Adipose tissue (tissue), 3 donors: ENCODE results near the gene PIP5KL1. TPM values are rescaled to one million over a fixed set of nuclear protein-coding genes. Genes with fewer than 3 reads are reported as not detected.

Source experiments
- H3K27ac ChIP-seq: one replicate; pipeline ENCODE4 v1.5.1; 2013; ENCODE audit warnings: low read depth, low read length
- WGBS, 3 donors: extraction: QIAGEN DNeasy Blood & Tissue Kit; methylation state at CpG; one replicate each; pipeline ENCODE4 v1.1.7; 2013; 5-methylcytosine and 5-hydroxymethylcytosine counted together
- polyA plus RNA-seq, 3 donors: library from polyadenylated mRNA; stranded (reverse); fragments of 200-250 nt; gene quantifications; one replicate each; pipeline ENCODE4 v1.2.3, GENCODE V29; 2013
- donor health status: healthy with polysubstance abuse.
- donor health status: Bipolar disorder and iron deficiency.
- donor health status: healthy.

Gene PIP5KL1
- polyA plus RNA-seq, 3 donors = 0.22 to 0.74 (median 0.74) TPM

DNA sequence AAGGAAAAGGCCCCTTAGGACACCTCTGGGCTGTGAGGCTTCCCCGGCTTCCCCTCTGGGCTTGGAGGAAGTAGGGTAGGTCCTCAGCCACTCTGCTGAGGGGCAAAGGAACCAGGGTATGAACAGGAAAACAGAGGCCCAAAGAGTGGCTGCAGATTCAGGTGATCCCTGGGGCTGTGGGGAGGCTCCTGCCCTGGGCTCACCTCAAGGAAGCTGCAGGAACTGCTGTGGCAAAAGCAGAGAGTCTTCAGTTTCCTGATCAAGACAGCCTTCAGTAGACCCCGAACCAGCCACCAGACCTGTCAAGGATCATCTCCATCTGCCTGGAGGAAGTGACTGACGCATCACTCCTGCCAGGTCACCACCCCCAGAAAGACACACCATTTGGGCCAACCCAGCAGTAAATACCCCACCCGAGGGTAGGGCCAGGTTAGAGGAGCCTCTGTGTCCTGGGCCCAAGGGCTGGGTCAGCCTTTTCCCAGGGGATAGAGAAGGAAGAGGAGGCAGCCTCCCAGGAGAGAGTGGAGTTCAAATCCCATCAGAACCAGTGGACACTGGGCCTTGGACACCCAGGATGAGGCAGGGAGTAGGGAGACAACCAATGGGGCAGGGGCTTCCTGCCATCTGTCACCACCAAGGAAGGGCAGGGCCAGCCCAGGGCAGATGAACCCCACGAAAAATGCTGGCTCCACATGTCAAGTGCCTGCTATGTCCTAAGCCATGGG is 25.4 kb downstream of the PIP5KL1 start:
- 47 to 71% (median 60%) methylated on average over 5 of the region's 5 CpGs for WGBS, 3 donors

DNA sequence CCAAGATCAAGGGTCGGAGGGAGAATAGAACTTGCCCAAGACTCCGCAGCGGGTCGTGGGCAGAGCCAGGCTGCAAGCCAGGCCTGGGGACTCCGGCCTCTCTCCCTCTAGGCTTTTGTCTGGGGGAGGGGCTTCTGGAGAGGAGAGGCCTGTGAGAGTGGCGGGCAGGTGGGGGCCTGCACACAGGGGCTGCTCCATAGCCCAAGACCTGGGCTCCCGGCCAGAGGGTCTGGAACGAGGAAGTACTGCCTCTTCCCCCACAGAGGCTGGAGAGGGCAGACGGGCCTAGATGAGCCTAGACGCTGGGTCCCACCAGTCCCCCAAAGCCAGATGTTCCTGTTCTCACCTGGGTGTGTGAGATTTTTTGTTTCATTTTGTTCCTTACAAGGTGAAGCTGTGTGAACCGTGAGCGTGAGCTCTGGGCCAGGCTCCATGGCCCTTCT is 26.0 kb downstream of the PIP5KL1 start:
- 18 to 38% (median 19%) methylated on average over 12 of the region's 12 CpGs for WGBS, 3 donors
- peak overlapping the region; percentile 26 for H3K27ac ChIP-seq

More for the DNA sequence above, 25.4 kb downstream of the PIP5KL1 start:
- H3K27ac ChIP-seq = peak overlapping the region; percentile 26

DNA sequence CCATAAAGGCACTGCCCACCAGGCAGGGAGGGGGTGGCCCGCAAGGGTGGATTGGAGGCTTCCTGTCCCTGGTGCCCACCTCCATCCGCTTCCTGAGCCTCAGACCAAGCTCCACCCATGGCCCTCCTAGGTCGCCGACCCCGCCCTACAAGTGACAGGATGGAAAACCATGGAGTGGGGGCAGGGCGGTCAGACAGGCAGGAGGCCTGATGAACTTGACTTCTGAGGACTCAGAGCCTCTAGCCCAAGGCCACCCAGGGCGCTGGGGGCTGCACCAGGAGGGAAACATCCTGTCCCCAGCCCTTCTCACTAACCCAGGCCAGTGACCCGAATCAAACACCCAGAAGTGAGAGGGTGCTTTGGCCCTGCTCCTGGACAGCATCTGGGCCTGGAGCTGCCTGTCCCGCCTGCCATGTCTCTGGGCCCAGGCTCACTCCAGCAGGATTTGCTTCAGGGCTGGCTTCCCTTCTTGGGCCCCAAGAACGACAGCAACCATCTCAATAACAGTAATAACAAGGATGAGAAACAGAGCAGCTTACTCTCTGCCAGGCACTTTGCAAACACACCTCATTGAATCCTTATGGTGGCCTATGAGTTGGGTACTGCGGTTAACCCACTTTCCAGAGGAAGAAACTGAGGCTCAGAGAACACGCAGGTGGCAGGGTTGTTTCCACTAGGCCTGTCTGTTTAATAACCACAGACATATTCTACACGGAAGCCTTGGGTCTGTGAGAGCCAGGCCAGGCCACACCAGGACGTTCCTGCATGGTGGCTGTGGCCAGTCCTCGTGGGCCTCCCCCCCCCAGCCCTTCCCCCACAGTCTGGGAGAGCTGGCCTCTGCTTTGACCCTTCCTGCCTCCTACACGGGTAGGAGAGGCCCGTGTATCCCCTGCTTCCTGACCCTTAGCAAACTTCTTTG is 26.8 kb downstream of the PIP5KL1 start:
- 21 to 50% (median 31%) methylated on average over 17 of the region's 17 CpGs for WGBS, 3 donors
- no peak overlapping the region for H3K27ac ChIP-seq

GRCh38 chr9:127899128-127899943 is 31.2 kb downstream of the PIP5KL1 start, which contains the start of gene ST6GALNAC6:
Gene ST6GALNAC6, minus strand, starts transcription at chr9:127899603. Its CDS starts 1,622 bp downstream, at chr9:127897981.
- WGBS, 3 donors = 1% methylated on average over 40 to 85 of the region's 89 CpGs
- peak within 1 kb of the TSS; percentile 92 for H3K27ac ChIP-seq

DNA sequence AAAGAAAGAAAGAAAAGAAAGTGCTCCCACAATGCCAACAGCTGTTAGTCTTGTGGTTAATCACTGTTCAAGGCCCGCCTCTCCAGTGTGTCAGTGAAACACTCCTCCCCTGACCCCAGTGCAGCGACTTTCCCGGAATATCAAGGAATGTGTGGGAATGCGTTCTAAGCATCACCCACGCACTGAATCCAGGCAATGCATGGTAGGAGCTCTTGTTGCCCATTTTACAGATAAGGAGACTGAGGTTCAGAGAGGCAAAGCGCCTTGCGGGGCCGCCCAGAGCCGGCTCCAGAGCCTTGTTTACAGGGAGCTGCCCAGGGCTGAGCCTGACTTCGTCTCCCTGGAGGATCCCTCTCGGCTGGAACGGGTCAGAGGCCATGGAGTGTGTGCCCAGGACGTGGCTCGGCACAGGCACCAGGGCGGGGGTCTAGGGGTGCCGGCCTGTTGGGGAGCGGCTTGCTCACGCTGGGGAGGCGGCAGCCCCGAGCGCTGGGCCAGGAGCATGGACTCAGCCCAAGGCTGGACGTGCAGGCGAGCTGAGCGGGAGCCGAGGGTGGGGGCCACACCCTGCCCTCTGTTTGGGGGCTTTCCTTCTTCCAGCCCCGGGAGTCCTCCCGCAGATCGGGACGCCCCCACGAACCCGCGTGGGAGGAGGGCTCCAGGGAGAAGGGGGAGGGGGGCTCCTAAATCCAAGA is 32.0 kb downstream of the PIP5KL1 start:
- WGBS, 3 donors = 6 to 13% (median 12%) methylated on average over 30 to 32 of the region's 32 CpGs
- H3K27ac ChIP-seq = peak overlapping the region; percentile 92

GRCh38 chr9:127897193-127897692 is 33.3 kb downstream of the PIP5KL1 start:
- 6 to 13% (median 9%) methylated on average over 17 to 19 of the region's 19 CpGs for WGBS, 3 donors

DNA sequence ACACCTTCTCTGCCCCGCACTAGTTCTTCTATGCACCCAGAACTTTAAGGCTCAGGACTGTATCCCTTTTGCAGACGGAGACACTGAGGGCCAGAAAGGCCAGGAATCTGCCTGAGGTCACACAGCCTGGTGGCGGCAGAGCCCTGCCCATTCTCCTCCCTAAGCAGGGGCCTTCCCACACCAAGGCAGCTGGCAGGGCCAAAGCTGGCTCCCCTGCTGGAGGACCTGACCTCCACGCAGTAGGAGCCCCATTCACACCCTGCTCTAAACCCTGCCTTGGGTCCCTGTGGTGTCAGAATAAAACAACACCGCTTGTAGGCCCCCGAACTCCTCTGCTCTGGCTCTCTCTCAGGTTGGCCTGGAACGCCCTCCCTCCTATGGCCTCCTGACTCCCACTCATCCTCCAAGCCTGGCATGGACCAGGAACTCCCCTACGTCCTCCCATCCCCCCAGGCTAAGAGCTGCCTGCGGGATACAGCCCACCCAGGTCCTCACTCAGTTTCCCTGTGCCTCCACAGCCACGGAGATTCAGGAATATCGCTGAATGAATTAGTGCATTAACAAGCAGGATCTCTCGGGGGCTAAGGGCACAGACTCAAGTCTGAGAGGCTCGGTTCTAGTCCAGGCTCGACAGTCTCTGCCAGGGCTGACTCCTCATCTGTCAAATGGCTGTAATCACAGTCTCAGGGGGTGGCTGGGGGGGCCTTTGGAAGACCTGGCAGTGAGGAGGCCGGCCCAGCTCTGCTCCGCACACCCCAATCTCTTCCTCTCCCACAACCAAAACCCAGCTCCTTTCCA is 34.0 kb downstream of the PIP5KL1 start:
- H3K27ac ChIP-seq = no peak overlapping the region
- WGBS, 3 donors = 52 to 64% (median 54%) methylated on average over 16 of the region's 16 CpGs

More at GRCh38 chr9:127897193-127897692, 33.3 kb downstream of the PIP5KL1 start:
- peak overlapping the region; percentile 93 for H3K27ac ChIP-seq

- no peak overlapping the region for H3K27ac ChIP-seq
- WGBS, 3 donors = 94% methylated on average over 8 of the region's 8 CpGs
These were observed 34.8 kb downstream of the PIP5KL1 start for GRCh38 chr9:127895811-127896210.

DNA sequence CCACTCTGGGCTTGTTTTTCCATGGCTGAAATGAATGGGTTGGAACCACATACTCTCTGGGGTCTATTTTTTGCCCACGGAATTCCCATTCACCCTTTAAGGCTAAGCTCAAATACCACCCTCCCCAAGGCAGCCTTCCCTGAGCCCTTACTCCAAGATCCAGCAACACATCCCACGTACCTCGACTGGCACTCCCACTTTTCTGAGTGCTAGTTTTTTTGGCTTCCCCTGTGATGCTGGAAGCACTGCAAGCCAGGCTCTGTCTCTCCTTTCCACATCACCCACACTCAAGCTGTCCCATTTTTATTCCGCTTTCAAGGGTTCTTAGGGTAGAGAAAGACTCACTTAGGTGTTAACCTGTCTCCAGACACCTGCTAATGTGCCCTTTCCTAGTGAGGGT is 37.2 kb downstream of the PIP5KL1 start:
- H3K27ac ChIP-seq = no peak overlapping the region
- 97 to 100% (median 99%) methylated on average over 4 of the region's 4 CpGs for WGBS, 3 donors

DNA sequence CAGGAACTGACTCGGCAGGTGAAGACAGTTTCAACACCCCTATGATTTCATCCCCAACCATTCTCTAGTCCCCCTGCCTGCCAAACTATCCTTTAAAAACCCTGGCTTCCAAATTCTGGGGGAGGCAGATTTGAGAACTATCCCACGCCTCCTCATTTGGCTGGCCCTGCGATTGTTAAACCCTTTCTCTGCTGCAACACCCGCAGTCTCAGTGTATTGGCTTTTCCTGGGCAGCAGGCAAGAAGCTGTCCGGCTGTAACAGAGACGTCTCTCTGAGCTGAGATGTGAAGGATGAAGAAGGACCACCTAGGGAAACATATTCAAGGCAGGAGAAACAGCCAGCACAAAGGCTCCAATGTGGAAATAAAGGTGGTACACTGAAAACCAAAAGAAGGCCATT is 37.7 kb downstream of the PIP5KL1 start:
- no peak overlapping the region for H3K27ac ChIP-seq
- 80 to 93% (median 93%) methylated on average over 6 of the region's 6 CpGs for WGBS, 3 donors

- WGBS, 3 donors = 91 to 97% (median 96%) methylated on average over 3 of the region's 3 CpGs
- H3K27ac ChIP-seq = no peak overlapping the region
These were observed 40.5 kb downstream of the PIP5KL1 start for GRCh38 chr9:127890053-127890452.

DNA sequence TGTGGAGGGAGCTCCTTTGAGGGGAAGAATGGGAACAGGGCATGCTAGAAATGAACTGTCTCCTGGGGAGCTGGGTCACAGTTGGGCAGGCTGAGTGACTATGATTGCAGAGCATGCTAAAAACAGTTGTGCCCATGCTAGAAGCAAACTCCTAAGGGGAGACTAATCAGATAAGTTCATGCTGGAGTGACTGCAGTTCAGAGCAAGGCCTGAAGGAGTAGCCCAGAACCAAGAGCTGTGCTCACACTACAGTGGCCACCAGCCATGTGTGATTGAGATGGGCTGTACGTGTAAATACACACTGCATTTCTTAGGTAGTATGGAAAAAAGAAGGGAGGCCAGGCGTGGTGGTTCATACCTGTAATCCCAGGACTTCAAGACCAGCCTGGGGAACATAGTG is 42.8 kb downstream of the PIP5KL1 start:
- no peak overlapping the region for H3K27ac ChIP-seq
- 64 to 90% (median 84%) methylated on average over 2 of the region's 2 CpGs for WGBS, 3 donors

- H3K27ac ChIP-seq = no peak overlapping the region
These were observed 44.1 kb downstream of the PIP5KL1 start for GRCh38 chr9:127886401-127886972.

DNA sequence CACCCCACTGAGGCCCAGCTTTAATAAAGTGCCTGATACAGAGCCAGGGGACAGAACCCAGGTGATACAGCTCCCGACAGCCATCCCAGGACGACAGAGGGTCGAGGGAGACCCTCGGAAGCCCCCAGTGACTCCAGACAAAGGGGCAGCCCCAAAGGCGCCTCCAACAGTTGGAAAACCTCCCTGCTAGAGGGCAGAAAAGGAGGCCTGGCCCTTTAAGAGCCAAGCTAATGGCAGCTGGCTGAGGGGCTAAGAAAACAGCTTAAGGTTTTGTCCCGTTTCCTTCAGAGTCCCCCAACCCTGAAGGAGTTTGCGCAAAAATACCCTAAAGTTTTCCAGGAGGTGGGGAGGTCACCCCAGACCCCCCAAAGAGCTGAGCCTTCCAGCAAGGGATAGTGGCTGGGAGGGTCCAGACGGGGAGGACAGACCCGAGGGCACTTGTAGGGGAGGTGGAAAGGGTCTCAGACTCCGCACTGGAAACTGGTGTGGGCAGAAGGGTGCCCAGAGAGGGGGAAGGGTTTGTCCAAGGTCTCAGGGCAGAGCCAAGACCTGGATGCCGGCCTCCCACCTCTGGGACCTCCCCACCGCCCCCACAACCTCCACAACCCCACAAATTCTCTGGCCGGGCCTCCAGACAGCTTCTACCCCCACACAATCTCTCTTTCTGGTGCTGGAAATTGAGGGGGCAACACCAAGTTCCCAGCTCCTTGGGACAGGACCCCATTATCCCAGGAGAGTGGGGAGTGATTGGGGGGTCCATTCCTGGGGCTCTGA is 44.9 kb downstream of the PIP5KL1 start:
- no peak overlapping the region for H3K27ac ChIP-seq
- 77 to 81% (median 81%) methylated on average over 12 to 13 of the region's 13 CpGs for WGBS, 3 donors

More at GRCh38 chr9:127886401-127886972, 44.1 kb downstream of the PIP5KL1 start:
- WGBS, 3 donors = 96% methylated on average over 18 of the region's 18 CpGs

- WGBS, 3 donors = 68 to 78% (median 69%) methylated on average over 15 of the region's 15 CpGs
- H3K27ac ChIP-seq = no peak overlapping the region
These were observed 45.5 kb downstream of the PIP5KL1 start for GRCh38 chr9:127884976-127885490.
